ENCODE measurements around the gene IRGQ.
"Not testable (repeated sequence)": the region's sequence is repeated elsewhere in the genome, so short reads cannot be mapped to it uniquely, and the experiment has no call there.

The IRGQ gene

GRCh38 chr19:43635561-43635940, 39.6 kb upstream of the IRGQ start:
- H3K9me3 ChIP-seq (replicated peaks; ENCODE audit: low read length); H3K36me3 ChIP-seq (ENCODE audit: insufficient read depth, low read length); H3K9ac ChIP-seq (ENCODE audit: low read depth, low read length); H3K4me3 ChIP-seq (ENCODE audit: low read length): not testable (repeated sequence)
- Histone ChIP-seq H3K4me1 (ENCODE audit: control insufficient read depth, insufficient read depth, low read length) (peaks cover 20% of the 10 kb centered on the region), H3K27me3 (ENCODE audit: control insufficient read depth, insufficient read depth, low read length) (peaks cover 47% of the 10 kb centered on the region), H3K4me2 (ENCODE audit: low read length) (peak overlapping the region; percentile 24)

- no peaks in the 10 kb centered on the region for H3K36me3 ChIP-seq (ENCODE audit: insufficient read depth, low read length)
- no peaks in the 10 kb centered on the region for H3K9me3 ChIP-seq (replicated peaks; ENCODE audit: low read length)
- H3K4me2 ChIP-seq (ENCODE audit: low read length) = peak overlapping the region; percentile 24
- H3K4me1 ChIP-seq (ENCODE audit: control insufficient read depth, insufficient read depth, low read length) = peaks cover 17% of the 10 kb centered on the region
- H3K9ac ChIP-seq (ENCODE audit: low read depth, low read length) = no peak overlapping the region
- H3K27me3 ChIP-seq (ENCODE audit: control insufficient read depth, insufficient read depth, low read length) = peaks cover 42% of the 10 kb centered on the region
- peak overlapping the region; percentile 20 for H3K4me3 ChIP-seq (ENCODE audit: low read length)
These were observed 39.1 kb upstream of the IRGQ start for GRCh38 chr19:43634872-43635560.

- Histone ChIP-seq H3K9ac (ENCODE audit: low read depth, low read length) (no peak overlapping the region), H3K9me3 (replicated peaks; ENCODE audit: low read length) (no peaks in the 10 kb centered on the region), H3K36me3 (ENCODE audit: insufficient read depth, low read length) (no peaks in the 10 kb centered on the region), H3K27me3 (ENCODE audit: control insufficient read depth, insufficient read depth, low read length) (peaks cover 40% of the 10 kb centered on the region), H3K4me1 (ENCODE audit: control insufficient read depth, insufficient read depth, low read length) (peaks cover 15% of the 10 kb centered on the region), H3K4me2 (ENCODE audit: low read length) (peak overlapping the region; percentile 24), H3K4me3 (ENCODE audit: low read length) (no peak overlapping the region)
These were observed 38.6 kb upstream of the IRGQ start for GRCh38 chr19:43634506-43634871.

GRCh38 chr19:43634068-43634467, 38.1 kb upstream of the IRGQ start:
- Histone ChIP-seq H3K4me3 (ENCODE audit: low read length) (no peak overlapping the region), H3K9me3 (replicated peaks; ENCODE audit: low read length) (no peaks in the 10 kb centered on the region), H3K9ac (ENCODE audit: low read depth, low read length) (no peak overlapping the region), H3K27me3 (ENCODE audit: control insufficient read depth, insufficient read depth, low read length) (peaks cover 37% of the 10 kb centered on the region), H3K36me3 (ENCODE audit: insufficient read depth, low read length) (no peaks in the 10 kb centered on the region), H3K4me1 (ENCODE audit: control insufficient read depth, insufficient read depth, low read length) (peaks cover 15% of the 10 kb centered on the region), H3K4me2 (ENCODE audit: low read length) (no peak overlapping the region)

GRCh38 chr19:43633520-43633919, 37.6 kb upstream of the IRGQ start:
- H3K4me1 ChIP-seq (ENCODE audit: control insufficient read depth, insufficient read depth, low read length) = peaks cover 15% of the 10 kb centered on the region
- H3K36me3 ChIP-seq (ENCODE audit: insufficient read depth, low read length) = no peaks in the 10 kb centered on the region
- no peak overlapping the region for H3K4me2 ChIP-seq (ENCODE audit: low read length)
- no peaks in the 10 kb centered on the region for H3K9me3 ChIP-seq (replicated peaks; ENCODE audit: low read length)
- H3K9ac ChIP-seq (ENCODE audit: low read depth, low read length) = no peak overlapping the region
- H3K27me3 ChIP-seq (ENCODE audit: control insufficient read depth, insufficient read depth, low read length) = peaks cover 32% of the 10 kb centered on the region
- H3K4me3 ChIP-seq (ENCODE audit: low read length) = no peak overlapping the region

GRCh38 chr19:43631491-43631890, 35.6 kb upstream of the IRGQ start:
- H3K4me1 ChIP-seq (ENCODE audit: control insufficient read depth, insufficient read depth, low read length) = peaks cover 15% of the 10 kb centered on the region
- H3K27me3 ChIP-seq (ENCODE audit: control insufficient read depth, insufficient read depth, low read length) = peaks cover 23% of the 10 kb centered on the region
- no peak overlapping the region for H3K4me3 ChIP-seq (ENCODE audit: low read length)
- no peaks in the 10 kb centered on the region for H3K36me3 ChIP-seq (ENCODE audit: insufficient read depth, low read length)
- no peaks in the 10 kb centered on the region for H3K9me3 ChIP-seq (replicated peaks; ENCODE audit: low read length)
- no peak overlapping the region for H3K9ac ChIP-seq (ENCODE audit: low read depth, low read length)
- no peak overlapping the region for H3K4me2 ChIP-seq (ENCODE audit: low read length)

GRCh38 chr19:43628646-43629326, 32.9 kb upstream of the IRGQ start:
- H3K9me3 ChIP-seq (replicated peaks; ENCODE audit: low read length) = no peaks in the 10 kb centered on the region
- no peak overlapping the region for H3K4me2 ChIP-seq (ENCODE audit: low read length)
- H3K36me3 ChIP-seq (ENCODE audit: insufficient read depth, low read length) = no peaks in the 10 kb centered on the region
- H3K27me3 ChIP-seq (ENCODE audit: control insufficient read depth, insufficient read depth, low read length) = peaks cover 13% of the 10 kb centered on the region
- H3K9ac ChIP-seq (ENCODE audit: low read depth, low read length) = no peak overlapping the region
- no peak overlapping the region for H3K4me3 ChIP-seq (ENCODE audit: low read length)
- no peaks in the 10 kb centered on the region for H3K4me1 ChIP-seq (ENCODE audit: control insufficient read depth, insufficient read depth, low read length)

GRCh38 chr19:43626838-43627237, 30.9 kb upstream of the IRGQ start:
- peaks cover 7% of the 10 kb centered on the region for H3K27me3 ChIP-seq (ENCODE audit: control insufficient read depth, insufficient read depth, low read length)
- no peak overlapping the region for H3K4me3 ChIP-seq (ENCODE audit: low read length)
- no peaks in the 10 kb centered on the region for H3K36me3 ChIP-seq (ENCODE audit: insufficient read depth, low read length)
- no peaks in the 10 kb centered on the region for H3K9me3 ChIP-seq (replicated peaks; ENCODE audit: low read length)
- no peak overlapping the region for H3K9ac ChIP-seq (ENCODE audit: low read depth, low read length)
- no peak overlapping the region for H3K4me2 ChIP-seq (ENCODE audit: low read length)
- H3K4me1 ChIP-seq (ENCODE audit: control insufficient read depth, insufficient read depth, low read length) = no peaks in the 10 kb centered on the region

GRCh38 chr19:43625918-43626579, 30.1 kb upstream of the IRGQ start:
- H3K9ac ChIP-seq (ENCODE audit: low read depth, low read length) = no peak overlapping the region
- H3K9me3 ChIP-seq (replicated peaks; ENCODE audit: low read length) = no peaks in the 10 kb centered on the region
- H3K4me3 ChIP-seq (ENCODE audit: low read length) = no peak overlapping the region
- no peak overlapping the region for H3K4me2 ChIP-seq (ENCODE audit: low read length)
- peaks cover 7% of the 10 kb centered on the region for H3K27me3 ChIP-seq (ENCODE audit: control insufficient read depth, insufficient read depth, low read length)
- no peaks in the 10 kb centered on the region for H3K4me1 ChIP-seq (ENCODE audit: control insufficient read depth, insufficient read depth, low read length)
- H3K36me3 ChIP-seq (ENCODE audit: insufficient read depth, low read length) = no peaks in the 10 kb centered on the region

- no peak overlapping the region for H3K9ac ChIP-seq (ENCODE audit: low read depth, low read length)
- H3K4me2 ChIP-seq (ENCODE audit: low read length) = no peak overlapping the region
- no peaks in the 10 kb centered on the region for H3K9me3 ChIP-seq (replicated peaks; ENCODE audit: low read length)
- no peak overlapping the region for H3K4me3 ChIP-seq (ENCODE audit: low read length)
- H3K36me3 ChIP-seq (ENCODE audit: insufficient read depth, low read length) = no peaks in the 10 kb centered on the region
- H3K4me1 ChIP-seq (ENCODE audit: control insufficient read depth, insufficient read depth, low read length) = peaks cover 6% of the 10 kb centered on the region
- H3K27me3 ChIP-seq (ENCODE audit: control insufficient read depth, insufficient read depth, low read length) = peaks cover 7% of the 10 kb centered on the region
These were observed 29.0 kb upstream of the IRGQ start for GRCh38 chr19:43624933-43625332.

- no peaks in the 10 kb centered on the region for H3K36me3 ChIP-seq (ENCODE audit: insufficient read depth, low read length)
- no peak overlapping the region for H3K9ac ChIP-seq (ENCODE audit: low read depth, low read length)
- peaks cover 7% of the 10 kb centered on the region for H3K27me3 ChIP-seq (ENCODE audit: control insufficient read depth, insufficient read depth, low read length)
- peaks cover 9% of the 10 kb centered on the region for H3K4me1 ChIP-seq (ENCODE audit: control insufficient read depth, insufficient read depth, low read length)
- no peaks in the 10 kb centered on the region for H3K9me3 ChIP-seq (replicated peaks; ENCODE audit: low read length)
- H3K4me2 ChIP-seq (ENCODE audit: low read length) = no peak overlapping the region
- H3K4me3 ChIP-seq (ENCODE audit: low read length) = no peak overlapping the region
These were observed 28.1 kb upstream of the IRGQ start for GRCh38 chr19:43623889-43624670.

Data from skeletal muscle satellite cell (primary cell).